ENCODE measurements around the gene CD160.
A peak's percentile ranks its signal among the peaks of the same experiment; 100 is the strongest.
"Not testable (repeated sequence)": the region's sequence is repeated elsewhere in the genome, so short reads cannot be mapped to it uniquely, and the experiment has no call there.

CD160 gene

GRCh38 chr1:145708063-145708462 lies 11.2 kb upstream of the CD160 start:
- DNase-seq (ENCODE audit: low read depth in 1 of 2, low spot score in 1 of 2) = no peak

- no peak for DNase-seq (ENCODE audit: low read depth in 1 of 2, low spot score in 1 of 2)
Measured at GRCh38 chr1:145710291-145711027, 8.8 kb upstream of the CD160 start.

GRCh38 chr1:145711213-145711651 lies 8.1 kb upstream of the CD160 start:
- no peak for DNase-seq (ENCODE audit: low read depth in 1 of 2, low spot score in 1 of 2)

- no peak for DNase-seq (ENCODE audit: low read depth in 1 of 2, low spot score in 1 of 2)
Measured at GRCh38 chr1:145714524-145715111, 4.7 kb upstream of the CD160 start.

- no peak for DNase-seq (ENCODE audit: low read depth in 1 of 2, low spot score in 1 of 2)
Measured at GRCh38 chr1:145716641-145717345, 2.5 kb upstream of the CD160 start.

GRCh38 chr1:145717833-145718232 lies 1.5 kb upstream of the CD160 start:
- DNase-seq (ENCODE audit: low read depth in 1 of 2, low spot score in 1 of 2) = no peak

GRCh38 chr1:145718465-145718864 lies 834 bp upstream of the CD160 start:
- not testable (repeated sequence) for DNase-seq (ENCODE audit: low read depth in 1 of 2, low spot score in 1 of 2)

GRCh38 chr1:145720556-145720877 lies 1.2 kb downstream of the CD160 start:
- no peak for DNase-seq (ENCODE audit: low read depth in 1 of 2, low spot score in 1 of 2)

- peak; percentile 42 to 57 for DNase-seq (ENCODE audit: low read depth in 1 of 2, low spot score in 1 of 2)
Measured at GRCh38 chr1:145720878-145721671, 1.8 kb downstream of the CD160 start.

- DNase-seq (ENCODE audit: low read depth in 1 of 2, low spot score in 1 of 2) = not testable (repeated sequence)
Measured at GRCh38 chr1:145726193-145726592, 6.9 kb downstream of the CD160 start.

- DNase-seq (ENCODE audit: low read depth in 1 of 2, low spot score in 1 of 2) = no peak
Measured at GRCh38 chr1:145729196-145729595, 9.9 kb downstream of the CD160 start.

GRCh38 chr1:145729666-145730436 lies 10.6 kb downstream of the CD160 start:
- DNase-seq (ENCODE audit: low read depth in 1 of 2, low spot score in 1 of 2) = no peak

GRCh38 chr1:145730467-145730866 lies 11.2 kb downstream of the CD160 start:
- no peak for DNase-seq (ENCODE audit: low read depth in 1 of 2, low spot score in 1 of 2)

GRCh38 chr1:145730900-145731299 lies 11.6 kb downstream of the CD160 start:
- no peak for DNase-seq (ENCODE audit: low read depth in 1 of 2, low spot score in 1 of 2)

- no peak for DNase-seq (ENCODE audit: low read depth in 1 of 2, low spot score in 1 of 2)
Measured at GRCh38 chr1:145736191-145736590, 16.9 kb downstream of the CD160 start.

GRCh38 chr1:145740269-145740668 lies 21.0 kb downstream of the CD160 start:
- DNase-seq (ENCODE audit: low read depth in 1 of 2, low spot score in 1 of 2) = no peak

GRCh38 chr1:145747398-145748247 lies 28.3 kb downstream of the CD160 start:
- DNase-seq (ENCODE audit: low read depth in 1 of 2, low spot score in 1 of 2) = no peak

GRCh38 chr1:145750426-145750825 lies 31.1 kb downstream of the CD160 start:
- no peak for DNase-seq (ENCODE audit: low read depth in 1 of 2, low spot score in 1 of 2)

GRCh38 chr1:145751491-145752037 lies 32.3 kb downstream of the CD160 start:
- DNase-seq (ENCODE audit: low read depth in 1 of 2, low spot score in 1 of 2) = no peak

GRCh38 chr1:145757420-145757819 lies 38.1 kb downstream of the CD160 start:
- DNase-seq (ENCODE audit: low read depth in 1 of 2, low spot score in 1 of 2) = no peak
